ENCODE results near the gene FOXP1. TPM values are rescaled to one million over a fixed set of nuclear protein-coding genes. Genes with fewer than 3 reads are reported as not detected.

The FOXP1 gene
- total RNA-seq, 1 donor from 2014 or later: 195 TPM

DNA sequence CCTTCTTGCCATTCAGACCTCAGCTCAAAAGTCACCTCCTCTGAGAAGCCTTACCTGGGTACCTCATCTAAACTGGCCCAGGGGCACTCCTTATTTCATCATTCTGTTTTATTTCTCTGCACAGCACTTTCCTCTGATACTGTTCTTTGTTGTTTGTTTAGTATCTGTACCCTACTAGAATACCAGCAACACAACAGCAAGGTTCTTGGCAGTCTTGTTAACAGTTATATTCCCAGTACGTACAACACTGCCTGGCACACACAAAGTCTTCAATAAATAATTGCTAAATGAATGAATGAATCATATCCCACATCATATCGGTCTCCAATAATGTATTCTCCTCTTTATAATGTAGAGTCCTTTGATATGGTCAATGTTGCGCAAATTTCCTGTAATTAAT is 188.1 kb downstream of the FOXP1 start:
- H3K4me3 Mint-ChIP-seq (ENCODE audit: unreplicated experiment): no peak overlapping the region
- DNase-seq (ENCODE audit: extremely low spot score, unreplicated experiment): no peak
- H3K4me1 Mint-ChIP-seq (ENCODE audit: unreplicated experiment): peaks cover 52% of the 10 kb centered on the region
- TF ChIP-seq CTCF (IDR thresholded peaks at IDR 0.05): no peak
- no peak overlapping the region for H3K27ac Mint-ChIP-seq (ENCODE audit: unreplicated experiment)
- peaks cover 5% of the 10 kb centered on the region for H3K36me3 Mint-ChIP-seq (ENCODE audit: unreplicated experiment)
- H3K9me3 Mint-ChIP-seq (ENCODE audit: unreplicated experiment): no peaks in the 10 kb centered on the region
- H3K27me3 Mint-ChIP-seq (ENCODE audit: unreplicated experiment): no peaks in the 10 kb centered on the region

DNA sequence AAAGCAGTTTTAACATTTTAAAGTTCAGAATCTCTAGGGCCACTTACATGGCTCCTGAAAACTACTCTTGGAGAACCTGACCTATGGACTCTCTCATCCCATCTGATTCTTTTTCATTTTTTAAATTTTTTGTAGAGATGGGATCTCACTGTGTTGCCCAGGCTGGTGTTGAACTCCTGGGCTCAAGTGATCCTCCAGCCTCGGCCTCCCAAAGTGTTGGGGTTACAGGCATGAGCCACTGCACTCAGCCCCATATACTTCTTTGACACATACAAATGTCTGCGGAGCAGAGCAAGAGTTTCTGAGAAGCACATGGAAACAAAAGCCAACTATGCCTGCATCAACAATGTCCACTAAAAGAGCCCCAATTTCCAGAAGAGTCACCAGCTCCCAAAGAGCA is 189.8 kb downstream of the FOXP1 start:
- no peak for TF ChIP-seq CTCF (IDR thresholded peaks at IDR 0.05)
- Mint-ChIP-seq H3K36me3 (ENCODE audit: unreplicated experiment) (peaks cover 5% of the 10 kb centered on the region), H3K4me1 (ENCODE audit: unreplicated experiment) (peaks cover 63% of the 10 kb centered on the region), H3K27me3 (ENCODE audit: unreplicated experiment) (no peaks in the 10 kb centered on the region), H3K4me3 (ENCODE audit: unreplicated experiment) (no peak overlapping the region), H3K9me3 (ENCODE audit: unreplicated experiment) (no peaks in the 10 kb centered on the region), H3K27ac (ENCODE audit: unreplicated experiment) (peak overlapping the region; percentile 34)
- DNase-seq (ENCODE audit: extremely low spot score, unreplicated experiment): no peak

GRCh38 chr3:71393093-71393492 is 190.4 kb downstream of the FOXP1 start:
- H3K9me3 Mint-ChIP-seq (ENCODE audit: unreplicated experiment): no peaks in the 10 kb centered on the region
- H3K27me3 Mint-ChIP-seq (ENCODE audit: unreplicated experiment): no peaks in the 10 kb centered on the region
- no peak overlapping the region for H3K27ac Mint-ChIP-seq (ENCODE audit: unreplicated experiment)
- H3K4me3 Mint-ChIP-seq (ENCODE audit: unreplicated experiment): no peak overlapping the region
- no peak for DNase-seq (ENCODE audit: extremely low spot score, unreplicated experiment)
- no peak for TF ChIP-seq CTCF (IDR thresholded peaks at IDR 0.05)
- peaks cover 68% of the 10 kb centered on the region for H3K4me1 Mint-ChIP-seq (ENCODE audit: unreplicated experiment)
- H3K36me3 Mint-ChIP-seq (ENCODE audit: unreplicated experiment): peaks cover 5% of the 10 kb centered on the region

- Mint-ChIP-seq H3K27ac (ENCODE audit: unreplicated experiment) (peak overlapping the region; percentile 73), H3K9me3 (ENCODE audit: unreplicated experiment) (no peaks in the 10 kb centered on the region), H3K36me3 (ENCODE audit: unreplicated experiment) (peaks cover 5% of the 10 kb centered on the region), H3K27me3 (ENCODE audit: unreplicated experiment) (no peaks in the 10 kb centered on the region), H3K4me3 (ENCODE audit: unreplicated experiment) (no peak overlapping the region), H3K4me1 (ENCODE audit: unreplicated experiment) (peaks cover 66% of the 10 kb centered on the region)
- no peak for TF ChIP-seq CTCF (IDR thresholded peaks at IDR 0.05)
- DNase-seq (ENCODE audit: extremely low spot score, unreplicated experiment): no peak
Observed at GRCh38 chr3:71392251-71392650, 191.3 kb downstream of the FOXP1 start.

DNA sequence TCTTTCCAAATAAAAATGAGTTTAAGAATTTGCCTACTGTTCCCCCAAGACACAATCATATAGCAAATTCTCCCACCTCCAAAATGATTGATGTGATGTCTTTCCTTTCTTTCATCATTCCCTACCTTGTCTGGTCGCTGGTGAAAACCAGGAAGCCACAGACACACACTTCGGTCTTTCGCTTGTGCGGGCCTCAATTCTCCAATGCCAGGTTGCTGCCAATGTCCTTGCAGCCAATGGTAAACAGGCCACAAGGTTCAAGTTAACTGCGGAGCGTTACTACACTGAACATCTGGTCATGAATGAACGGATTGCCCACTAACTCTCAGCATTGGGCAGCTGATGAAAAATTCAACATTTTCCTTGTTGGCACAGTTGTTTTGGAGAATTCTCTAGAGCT is 192.2 kb downstream of the FOXP1 start:
- Mint-ChIP-seq H3K9me3 (ENCODE audit: unreplicated experiment) (no peaks in the 10 kb centered on the region), H3K27me3 (ENCODE audit: unreplicated experiment) (no peaks in the 10 kb centered on the region), H3K27ac (ENCODE audit: unreplicated experiment) (peak overlapping the region; percentile 73), H3K36me3 (ENCODE audit: unreplicated experiment) (peaks cover 5% of the 10 kb centered on the region), H3K4me3 (ENCODE audit: unreplicated experiment) (no peak overlapping the region), H3K4me1 (ENCODE audit: unreplicated experiment) (peaks cover 62% of the 10 kb centered on the region)
- no peak for DNase-seq (ENCODE audit: extremely low spot score, unreplicated experiment)
- no peak for TF ChIP-seq CTCF (IDR thresholded peaks at IDR 0.05)
